Panc1 (cell line): ENCODE measurements around the gene SMG6. TPM values are rescaled to one million over a fixed set of nuclear protein-coding genes. Genes with fewer than 3 reads are reported as not detected.

Experiments
- ATAC-seq: fragments of 200-7000 bp; cut with Tn5 transposase; 2 replicates; pipeline ENCODE4 v1.9.1; 2020; ENCODE audit warnings: mild to moderate bottlenecking, moderate library complexity
- BruUV-seq: library from RNA; stranded (reverse); fragments of 400-500 nt; replicated peaks from 2 replicates; lab custom pipeline; 2021; lab: Mats Ljungman, UMichigan
- CTCF ChIA-PET: fragments of 300-600 bp; sonication (Branson Sonifier 250); formaldehyde crosslinking; loops from one replicate; lab custom pipeline; 2022; ENCODE audit warnings: antibody characterized with exemption; lab: Charles Lee
- POLR2A ChIA-PET: fragments of 300-600 bp; sonication (Branson Sonifier 250); formaldehyde crosslinking; loops from one replicate; lab custom pipeline; 2022; ENCODE audit warnings: antibody characterized with exemption; lab: Charles Lee
- DNase-seq: peaks from one replicate; pipeline ENCODE4 v3.0.0-alpha.2; 2010; ENCODE audit warnings: low read depth, low spot score
- H3K27ac ChIP-seq: 2 replicates; pipeline ENCODE4 v1.5.1; 2011; ENCODE audit warnings: mild to moderate bottlenecking, low read length, inconsistent platforms
- H3K27me3 ChIP-seq: fragments of 200-500 bp; sonication (Bioruptor generic); 2 replicates; pipeline ENCODE4 v1.6.0; 2014; ENCODE audit warnings: low read length, inconsistent platforms; ENCODE audit not compliant: control insufficient read depth, insufficient read depth
- H3K36me3 ChIP-seq: fragments of 200-500 bp; sonication (Bioruptor generic); 2 replicates; pipeline ENCODE4 v1.5.1; 2014; ENCODE audit warnings: inconsistent platforms, mild to moderate bottlenecking, low read length, moderate library complexity; ENCODE audit not compliant: control insufficient read depth, insufficient read depth
- H3K4me1 ChIP-seq: 2 replicates; pipeline ENCODE4 v1.5.1; 2011; ENCODE audit warnings: inconsistent platforms, mild to moderate bottlenecking, low read length, moderate library complexity; ENCODE audit not compliant: control insufficient read depth, insufficient read depth
- H3K4me3 ChIP-seq, 2 experiments: 2 replicates each; pipeline ENCODE4 v1.5.1; 2011 to 2012; ENCODE audit warnings: low read depth in 2 of 2, low read length in 2 of 2, mild to moderate bottlenecking in 2 of 2, inconsistent platforms in 1 of 2, moderate library complexity in 1 of 2
- H3K9me3 ChIP-seq: fragments of 200-500 bp; sonication (Bioruptor generic); 2 replicates; pipeline ENCODE4 v1.5.1; 2014; ENCODE audit warnings: low read depth, mild to moderate bottlenecking, inconsistent platforms, low read length, moderate library complexity; ENCODE audit not compliant: control insufficient read depth, insufficient read depth
- POLR2AphosphoS5 ChIP-seq: IDR thresholded peaks from 2 replicates; pipeline ENCODE4 v1.6.1; 2012; ENCODE audit warnings: mild to moderate bottlenecking, low read depth, low read length, moderate library complexity
- SIN3A ChIP-seq: IDR thresholded peaks from 2 replicates; pipeline ENCODE4 v1.6.1; 2012; ENCODE audit warnings: low read depth, mild to moderate bottlenecking, low read length, moderate library complexity, borderline replicate concordance; ENCODE audit not compliant: insufficient read depth
- TCF7L2 ChIP-seq: IDR thresholded peaks from 2 replicates; pipeline ENCODE4 v1.6.1; 2011; ENCODE audit warnings: mild to moderate bottlenecking, low read depth, low read length, inconsistent platforms
- in situ Hi-C: cut with HindIII; loops from 2 replicates; pipeline ENCODE4 v1.10.0; 2016; ENCODE audit warnings: low sequenced_read_pairs, low pct_unique_long_range_greater_than_20kb
- intact Hi-C: fragments of 100-400 bp; cut with micrococcal nuclease; formaldehyde crosslinking; loops from one replicate; pipeline ENCODE4 v1.10.0; 2022; ENCODE audit not compliant: unreplicated experiment
- total RNA-seq: library from RNA; stranded (reverse); gene quantifications from one replicate; pipeline ENCODE4 v1.2.1, GENCODE V29; 2021; ENCODE audit not compliant: unreplicated experiment
- TF ChIP-seq, protein P1 (sequence below): fragments of 450-650 bp; IDR thresholded peaks from 2 replicates; pipeline ENCODE4 v1.5.1; 2017; ENCODE audit warnings: mild to moderate bottlenecking
- TF ChIP-seq, protein P2 (sequence below), 2 experiments: IDR thresholded peaks; 2 replicates each; pipeline ENCODE4 v1.6.1; 2011 to 2012; ENCODE audit warnings: low read depth in 2 of 2, control low read depth in 1 of 2, low read length in 1 of 2, mild to moderate bottlenecking in 1 of 2, moderate library complexity in 1 of 2; ENCODE audit not compliant: insufficient read depth in 1 of 2

Gene SMG6
- total RNA-seq, 1 experiment from 2014 or later, result 17.8 TPM

GRCh38 chr17:2064980-2065785, 238.4 kb downstream of the SMG6 start:
- no peaks in the 10 kb centered on the region for H3K9me3 ChIP-seq
- no peak overlapping the region for H3K27ac ChIP-seq
- intact Hi-C loops (no loop called here), in situ Hi-C loops (no loop called here)
- TF ChIP-seq, protein P1, sequence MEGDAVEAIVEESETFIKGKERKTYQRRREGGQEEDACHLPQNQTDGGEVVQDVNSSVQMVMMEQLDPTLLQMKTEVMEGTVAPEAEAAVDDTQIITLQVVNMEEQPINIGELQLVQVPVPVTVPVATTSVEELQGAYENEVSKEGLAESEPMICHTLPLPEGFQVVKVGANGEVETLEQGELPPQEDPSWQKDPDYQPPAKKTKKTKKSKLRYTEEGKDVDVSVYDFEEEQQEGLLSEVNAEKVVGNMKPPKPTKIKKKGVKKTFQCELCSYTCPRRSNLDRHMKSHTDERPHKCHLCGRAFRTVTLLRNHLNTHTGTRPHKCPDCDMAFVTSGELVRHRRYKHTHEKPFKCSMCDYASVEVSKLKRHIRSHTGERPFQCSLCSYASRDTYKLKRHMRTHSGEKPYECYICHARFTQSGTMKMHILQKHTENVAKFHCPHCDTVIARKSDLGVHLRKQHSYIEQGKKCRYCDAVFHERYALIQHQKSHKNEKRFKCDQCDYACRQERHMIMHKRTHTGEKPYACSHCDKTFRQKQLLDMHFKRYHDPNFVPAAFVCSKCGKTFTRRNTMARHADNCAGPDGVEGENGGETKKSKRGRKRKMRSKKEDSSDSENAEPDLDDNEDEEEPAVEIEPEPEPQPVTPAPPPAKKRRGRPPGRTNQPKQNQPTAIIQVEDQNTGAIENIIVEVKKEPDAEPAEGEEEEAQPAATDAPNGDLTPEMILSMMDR, result no peak; the same call in 1 of the 2 replicates
- no peak for TF ChIP-seq POLR2AphosphoS5
- TF ChIP-seq TCF7L2, result no peak
- TF ChIP-seq, protein P2, sequence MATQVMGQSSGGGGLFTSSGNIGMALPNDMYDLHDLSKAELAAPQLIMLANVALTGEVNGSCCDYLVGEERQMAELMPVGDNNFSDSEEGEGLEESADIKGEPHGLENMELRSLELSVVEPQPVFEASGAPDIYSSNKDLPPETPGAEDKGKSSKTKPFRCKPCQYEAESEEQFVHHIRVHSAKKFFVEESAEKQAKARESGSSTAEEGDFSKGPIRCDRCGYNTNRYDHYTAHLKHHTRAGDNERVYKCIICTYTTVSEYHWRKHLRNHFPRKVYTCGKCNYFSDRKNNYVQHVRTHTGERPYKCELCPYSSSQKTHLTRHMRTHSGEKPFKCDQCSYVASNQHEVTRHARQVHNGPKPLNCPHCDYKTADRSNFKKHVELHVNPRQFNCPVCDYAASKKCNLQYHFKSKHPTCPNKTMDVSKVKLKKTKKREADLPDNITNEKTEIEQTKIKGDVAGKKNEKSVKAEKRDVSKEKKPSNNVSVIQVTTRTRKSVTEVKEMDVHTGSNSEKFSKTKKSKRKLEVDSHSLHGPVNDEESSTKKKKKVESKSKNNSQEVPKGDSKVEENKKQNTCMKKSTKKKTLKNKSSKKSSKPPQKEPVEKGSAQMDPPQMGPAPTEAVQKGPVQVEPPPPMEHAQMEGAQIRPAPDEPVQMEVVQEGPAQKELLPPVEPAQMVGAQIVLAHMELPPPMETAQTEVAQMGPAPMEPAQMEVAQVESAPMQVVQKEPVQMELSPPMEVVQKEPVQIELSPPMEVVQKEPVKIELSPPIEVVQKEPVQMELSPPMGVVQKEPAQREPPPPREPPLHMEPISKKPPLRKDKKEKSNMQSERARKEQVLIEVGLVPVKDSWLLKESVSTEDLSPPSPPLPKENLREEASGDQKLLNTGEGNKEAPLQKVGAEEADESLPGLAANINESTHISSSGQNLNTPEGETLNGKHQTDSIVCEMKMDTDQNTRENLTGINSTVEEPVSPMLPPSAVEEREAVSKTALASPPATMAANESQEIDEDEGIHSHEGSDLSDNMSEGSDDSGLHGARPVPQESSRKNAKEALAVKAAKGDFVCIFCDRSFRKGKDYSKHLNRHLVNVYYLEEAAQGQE (IDR thresholded peaks at IDR 0.05; ENCODE audit: insufficient read depth in 1 of 2, low read depth in 2 of 2, low read length in 1 of 2), result no peak
- TF ChIP-seq SIN3A, result no peak
- no peaks in the 10 kb centered on the region for H3K36me3 ChIP-seq
- DNase-seq (no peak), ATAC-seq (peak; percentile 43; the same call in 1 of the 2 replicates)
- ChIA-PET POLR2A (no interaction called here), CTCF (no interaction called here)
- no peak overlapping the region for H3K4me3 ChIP-seq
- H3K4me1 ChIP-seq, result no peaks in the 10 kb centered on the region
- no TSS peak for BruUV-seq
- no peaks in the 10 kb centered on the region for H3K27me3 ChIP-seq

- no peak overlapping the region for H3K27ac ChIP-seq
- TF ChIP-seq, protein P1, result no peak
- TF ChIP-seq, protein P2 (IDR thresholded peaks at IDR 0.05; ENCODE audit: insufficient read depth in 1 of 2, low read depth in 2 of 2, low read length in 1 of 2), result no peak
- no peak for TF ChIP-seq TCF7L2
- no peak for TF ChIP-seq POLR2AphosphoS5
- TF ChIP-seq SIN3A, result no peak
- H3K4me1 ChIP-seq, result no peaks in the 10 kb centered on the region
- CTCF ChIA-PET, result no interaction called here
- POLR2A ChIA-PET, result no interaction called here
- no TSS peak for BruUV-seq
- in situ Hi-C loops, result no loop called here
- intact Hi-C loops, result no loop called here
- ATAC-seq (no peak), DNase-seq (no peak)
- H3K9me3 ChIP-seq, result no peaks in the 10 kb centered on the region
- H3K27me3 ChIP-seq, result no peaks in the 10 kb centered on the region
- H3K4me3 ChIP-seq, result no peak overlapping the region
- no peaks in the 10 kb centered on the region for H3K36me3 ChIP-seq
Measured at GRCh38 chr17:2064520-2064971, 239.0 kb downstream of the SMG6 start.
